Measurements from ENCODE around the gene REG1B.

Gene REG1B, protein sequence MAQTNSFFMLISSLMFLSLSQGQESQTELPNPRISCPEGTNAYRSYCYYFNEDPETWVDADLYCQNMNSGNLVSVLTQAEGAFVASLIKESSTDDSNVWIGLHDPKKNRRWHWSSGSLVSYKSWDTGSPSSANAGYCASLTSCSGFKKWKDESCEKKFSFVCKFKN

DNA sequence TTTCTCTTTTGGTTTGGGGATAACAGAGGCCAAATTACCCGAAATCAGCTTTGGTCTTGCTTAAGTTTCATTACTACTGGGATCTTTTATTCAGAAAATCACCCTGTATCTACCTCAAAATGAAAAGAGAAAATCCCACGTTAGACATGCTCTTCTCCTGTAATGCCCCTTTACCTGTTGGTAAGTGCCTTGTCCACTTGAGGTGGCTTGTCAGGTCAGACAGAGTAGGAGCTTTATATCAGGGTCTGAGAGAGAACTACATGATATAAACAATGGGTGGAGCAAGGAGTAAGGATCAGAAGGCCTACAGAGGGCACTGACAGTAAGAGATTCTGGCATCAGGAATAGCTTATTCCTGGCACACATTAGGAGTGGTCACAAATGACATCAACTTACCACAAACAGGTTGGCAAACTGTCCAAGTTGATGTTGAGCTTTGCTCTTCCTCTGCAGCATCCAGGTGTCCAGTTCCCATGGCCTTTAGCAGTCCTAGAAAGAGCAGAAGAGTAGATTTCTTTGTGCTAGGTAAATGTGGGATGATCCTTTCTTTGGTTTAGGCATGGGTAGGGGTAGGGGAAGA, at the start of gene REG1B:
Gene REG1B, minus strand, starts transcription at position 209 of the 580 bp plus-strand sequence. CDS start 381 bp downstream, outside the sequence.
- no peak for DNase-seq (ENCODE audit: low read depth)

DNA sequence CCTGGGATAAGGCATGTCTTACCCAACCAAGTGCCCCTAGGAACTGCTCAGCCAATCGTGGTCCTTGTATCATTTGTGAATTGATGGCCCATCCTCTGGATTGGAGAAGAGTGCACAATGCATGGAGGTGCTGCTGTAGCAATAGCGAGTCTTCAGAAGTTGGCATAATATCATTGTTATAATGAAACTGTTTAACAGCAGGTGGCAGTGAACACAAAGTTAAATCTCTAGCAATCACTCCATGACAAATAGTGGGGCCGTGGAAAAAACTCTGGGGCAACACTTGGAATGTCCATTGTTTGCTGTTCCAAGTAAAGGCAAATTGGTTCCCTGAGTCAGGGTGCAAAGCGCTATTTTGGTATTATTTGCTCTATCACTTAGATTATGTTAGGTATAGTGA, 43.9 kb upstream of the REG1B start:
- DNase-seq (ENCODE audit: low read depth), result no peak

DNA sequence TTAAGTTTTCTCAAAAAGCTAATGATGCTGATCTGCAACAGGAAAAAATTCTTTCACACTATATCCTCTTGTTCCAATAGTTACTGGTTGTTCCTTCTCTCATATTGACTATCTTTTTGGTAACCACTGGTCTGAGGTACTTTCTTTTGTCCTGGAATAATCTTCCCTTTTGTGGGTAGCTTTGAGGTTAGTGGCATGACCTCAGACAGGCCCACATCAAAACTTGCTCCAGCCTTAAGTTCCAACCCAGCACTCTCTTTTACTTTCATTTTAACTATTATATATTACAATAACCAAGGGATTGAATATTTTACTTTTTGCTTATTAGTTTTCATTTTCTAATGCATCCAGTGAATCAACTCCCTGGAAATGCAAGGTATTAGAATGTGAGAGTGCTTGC, 42.0 kb upstream of the REG1B start:
- no peak for DNase-seq (ENCODE audit: low read depth)

DNA sequence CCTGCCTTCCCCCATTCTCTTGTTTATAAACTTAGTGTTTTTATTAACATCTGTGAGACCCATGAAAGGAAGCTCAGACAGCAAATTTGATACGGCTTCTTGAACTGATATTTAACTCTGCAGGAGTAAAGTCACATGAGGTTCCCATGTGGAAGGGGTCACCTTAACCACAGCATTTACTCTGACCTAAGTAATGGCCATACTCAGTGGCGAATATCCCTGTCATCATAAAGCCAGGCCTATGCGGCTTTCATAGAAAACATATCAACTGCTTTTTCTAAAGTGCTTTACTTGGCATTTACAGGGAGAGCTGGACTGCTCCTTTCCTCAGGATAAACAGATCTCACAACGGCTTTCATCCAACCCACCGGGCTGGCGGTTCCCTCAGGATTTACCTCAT, 41.5 kb upstream of the REG1B start:
- no peak for DNase-seq (ENCODE audit: low read depth)

DNA sequence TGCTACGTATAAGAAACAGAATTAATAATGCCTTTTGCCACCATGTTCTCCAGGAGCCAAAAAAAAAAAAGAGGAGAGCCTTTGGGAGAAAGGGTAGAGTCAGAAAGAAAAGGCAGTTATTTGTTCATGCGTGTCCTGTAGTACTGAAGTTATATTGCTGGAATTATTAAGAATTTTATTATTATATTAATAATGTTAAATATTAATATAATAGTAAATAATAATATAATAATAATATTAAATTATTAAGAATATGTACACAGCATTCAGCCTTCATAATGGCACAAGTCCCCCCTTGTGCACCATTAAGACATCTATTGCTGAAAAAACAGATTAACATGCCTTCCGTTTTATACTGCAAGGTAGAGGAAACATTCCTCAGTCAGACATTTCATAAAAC, 40.6 kb upstream of the REG1B start:
- DNase-seq (ENCODE audit: low read depth), result no peak

DNA sequence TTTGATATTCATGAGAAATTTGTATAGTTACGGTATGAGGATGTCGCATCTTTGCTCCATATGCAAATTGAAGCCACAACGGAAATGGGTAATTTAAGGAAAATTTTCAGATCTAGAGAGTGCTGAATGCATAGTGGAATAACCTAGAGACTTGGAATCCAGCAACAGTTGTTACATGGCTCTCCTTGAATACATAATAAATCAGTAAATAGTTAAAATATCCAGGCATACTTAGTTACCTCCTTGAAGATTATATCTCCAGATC, 37.9 kb upstream of the REG1B start:
- no peak for DNase-seq (ENCODE audit: low read depth)

DNA sequence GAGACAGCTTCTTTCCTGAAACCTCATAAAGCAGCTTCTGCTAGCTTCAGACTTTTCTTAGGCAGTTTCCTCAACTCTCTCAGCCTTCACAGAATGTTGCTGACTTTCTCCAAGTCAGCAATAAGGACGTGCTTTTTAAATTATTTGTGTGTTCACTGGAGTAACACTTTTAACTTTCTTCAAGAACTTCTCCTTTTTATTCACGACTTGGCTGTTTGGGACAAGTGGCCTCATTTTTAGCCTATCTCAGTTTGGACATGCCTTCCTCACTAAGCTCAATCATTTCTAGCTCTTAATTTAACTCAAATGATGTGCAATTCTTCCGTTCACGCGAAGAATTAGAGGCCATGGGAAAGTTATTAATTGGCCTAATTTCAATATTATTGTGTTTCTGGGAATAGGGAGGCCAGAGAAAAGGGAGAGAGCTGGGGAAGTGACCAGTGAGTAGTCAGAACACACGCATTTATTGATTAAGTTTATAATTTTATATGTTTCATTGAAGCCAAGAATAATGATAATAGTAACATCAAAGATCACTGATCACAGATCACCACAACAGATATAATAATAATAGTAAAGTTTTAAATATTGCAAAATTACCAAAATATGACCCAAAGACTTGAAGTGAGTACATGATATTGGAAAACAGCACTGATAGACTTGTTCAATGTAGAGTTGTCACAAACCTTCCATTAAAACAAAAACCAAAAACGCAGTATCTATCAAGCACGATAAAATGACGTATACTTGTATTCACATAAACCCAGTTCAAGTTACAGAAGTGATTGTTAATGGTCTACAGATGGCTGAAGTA, 37.3 kb upstream of the REG1B start:
- no peak for DNase-seq (ENCODE audit: low read depth)

DNA sequence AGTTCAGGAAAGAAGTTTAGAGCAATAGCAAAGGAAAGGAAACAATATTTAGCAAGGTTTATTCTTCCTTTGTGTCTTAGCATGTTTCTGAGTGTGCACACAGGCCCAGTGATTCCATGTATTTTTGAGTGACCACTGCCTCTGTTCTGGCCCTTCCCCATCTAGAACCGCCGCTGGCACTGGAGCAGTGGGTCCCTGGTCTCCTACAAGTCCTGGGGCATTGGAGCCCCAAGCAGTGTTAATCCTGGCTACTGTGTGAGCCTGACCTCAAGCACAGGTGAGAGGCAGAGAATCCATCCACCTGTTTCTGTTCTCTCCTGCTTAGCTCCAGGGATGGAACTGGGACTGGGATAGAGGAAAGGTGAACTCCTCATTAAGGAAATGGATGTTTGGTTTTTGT, 34.9 kb upstream of the REG1B start:
- no peak for DNase-seq (ENCODE audit: low read depth)

DNA sequence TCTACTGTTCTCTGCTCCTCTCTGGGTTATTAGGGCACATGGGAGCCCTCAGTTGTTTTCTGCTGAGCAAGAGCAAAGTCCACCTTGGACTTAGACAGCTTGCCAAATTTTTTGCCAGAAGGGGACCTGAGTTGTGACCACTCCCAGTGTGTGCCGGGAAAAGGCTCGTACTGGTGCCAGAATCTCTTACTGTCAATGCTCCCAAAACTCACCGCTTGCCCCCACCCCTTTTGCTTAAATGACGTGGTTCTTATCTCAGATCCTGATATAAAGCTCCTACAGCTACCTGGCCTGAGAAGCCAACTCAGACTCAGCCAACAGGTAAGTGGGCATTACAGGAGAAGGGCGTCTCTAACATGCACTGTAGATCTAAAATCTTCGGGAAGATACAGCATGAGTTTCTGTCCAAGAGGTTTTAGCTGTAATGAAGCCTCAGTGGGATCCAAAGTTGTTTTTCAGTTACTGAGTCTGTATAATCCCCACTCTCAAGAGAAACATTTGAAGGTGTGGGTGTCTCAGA, 32.5 kb upstream of the REG1B start, which contains the start of gene REG1A:
Gene REG1A, plus strand, starts transcription at position 295 of the 520 bp plus-strand sequence. CDS start 374 bp downstream, outside the sequence.
- DNase-seq (ENCODE audit: low read depth), result no peak

DNA sequence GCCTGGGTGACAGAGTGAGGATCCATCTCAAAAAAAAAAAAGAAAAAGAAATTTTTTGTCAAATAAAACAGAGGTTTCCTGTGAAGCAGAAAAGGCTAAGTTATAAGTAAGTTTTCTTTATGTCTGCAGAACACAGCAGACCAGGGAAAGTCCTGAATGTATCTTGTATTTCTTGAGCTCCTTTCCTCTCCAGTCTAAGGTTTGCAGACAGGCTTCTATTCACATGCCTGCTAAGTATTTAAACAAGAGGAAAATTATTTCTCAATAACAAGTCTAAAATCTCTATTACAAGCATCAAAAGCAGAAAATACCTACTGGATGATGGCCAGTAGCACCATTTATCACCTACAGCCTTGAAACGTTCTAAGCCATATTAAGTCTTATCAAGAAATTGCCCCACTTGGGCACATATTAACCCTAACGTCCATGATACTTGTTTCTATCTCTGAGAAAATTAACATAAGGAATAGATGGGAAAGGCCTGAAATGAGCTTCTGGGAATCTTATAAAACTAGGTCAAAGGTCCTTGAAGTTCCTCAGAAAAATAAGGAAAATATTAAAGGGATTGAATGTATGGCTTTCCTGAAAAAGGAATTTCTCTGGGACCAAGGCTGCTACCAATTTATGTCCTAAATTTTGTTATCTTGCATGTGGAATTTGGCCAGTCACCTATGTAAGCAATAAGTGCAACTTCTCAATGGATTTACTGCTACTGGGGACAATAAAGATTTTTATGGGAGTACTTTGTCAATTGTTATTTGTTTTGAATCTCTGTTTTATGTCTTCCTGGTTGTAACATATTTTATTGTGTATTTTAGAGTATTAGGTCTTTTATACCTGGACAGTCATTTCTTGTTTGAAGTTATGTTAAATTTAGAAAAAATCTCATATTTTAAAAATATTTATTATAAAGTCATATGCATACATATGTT, 29.5 kb upstream of the REG1B start:
- DNase-seq (ENCODE audit: low read depth), result no peak

DNA sequence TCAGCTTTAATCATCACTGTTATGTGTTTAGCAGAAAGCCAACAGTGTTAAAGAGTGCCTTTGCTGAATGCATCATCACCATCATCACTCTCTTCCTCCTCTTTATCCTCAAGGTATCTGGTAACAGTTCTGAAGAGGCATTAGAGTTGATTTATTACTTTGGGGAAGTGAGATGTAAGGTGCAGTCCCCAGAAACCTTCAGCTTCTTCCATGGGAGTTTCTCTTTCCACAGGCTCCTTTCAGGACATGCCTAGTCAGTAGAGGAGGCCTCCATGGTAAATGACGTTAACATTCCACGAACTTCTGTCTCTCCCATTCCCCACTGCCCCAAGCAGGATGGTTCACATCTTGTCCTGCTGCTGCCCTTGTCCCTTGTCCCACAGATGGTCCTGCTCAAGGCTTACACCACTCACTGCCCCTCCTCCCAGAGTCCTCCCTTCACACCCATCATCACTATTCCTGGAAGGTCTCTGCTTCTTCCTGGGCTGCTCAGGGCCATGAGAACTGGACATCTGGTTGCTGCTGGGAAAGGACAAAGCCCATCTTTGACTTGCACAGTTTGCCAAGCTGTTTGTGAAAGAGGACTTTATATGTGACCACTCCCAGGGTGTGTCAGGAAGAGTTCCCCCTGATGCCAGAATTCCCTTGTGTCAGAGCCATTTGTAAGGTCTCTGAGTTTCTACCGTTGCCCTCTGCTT, 27.2 kb upstream of the REG1B start:
- DNase-seq (ENCODE audit: low read depth), result no peak

DNA sequence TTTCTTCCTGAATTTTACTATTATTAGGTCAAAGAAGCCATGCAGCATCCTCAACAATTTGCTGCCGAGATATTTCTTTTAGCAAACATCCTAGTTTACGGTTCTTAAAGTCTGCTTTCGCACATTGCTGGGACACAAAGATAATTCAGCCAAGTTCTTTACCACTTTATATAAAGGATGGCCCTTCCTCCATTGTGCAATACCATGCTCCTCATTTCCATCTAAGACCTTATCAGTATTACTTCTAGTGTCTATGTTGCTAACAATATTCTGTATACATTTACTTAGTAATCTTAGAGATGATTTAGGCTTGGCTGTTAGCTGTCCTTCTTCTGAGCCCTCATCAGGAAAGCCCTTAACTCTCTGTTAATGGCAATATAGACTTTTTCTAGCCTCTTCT, 24.5 kb upstream of the REG1B start:
- no peak for DNase-seq (ENCODE audit: low read depth)

DNA sequence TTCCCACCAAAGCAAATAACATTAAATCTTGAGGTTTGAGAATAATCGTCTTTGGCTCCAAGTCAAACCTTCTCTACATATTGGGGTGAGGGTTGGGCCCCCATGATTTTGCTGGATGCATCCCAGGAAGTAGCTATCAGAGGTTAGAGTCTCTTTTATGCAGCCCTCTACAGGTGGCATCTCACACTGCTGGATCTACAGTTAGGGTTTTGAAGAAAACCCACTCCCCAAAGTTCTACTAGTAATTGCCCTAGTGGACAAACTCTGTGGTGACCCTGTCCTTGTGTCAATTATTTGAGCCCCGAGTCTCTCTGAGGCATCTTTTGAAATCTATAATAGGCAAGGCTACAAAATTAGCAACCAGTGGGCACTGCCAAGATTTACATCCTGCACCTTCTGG, 17.5 kb upstream of the REG1B start:
- DNase-seq (ENCODE audit: low read depth), result no peak

DNA sequence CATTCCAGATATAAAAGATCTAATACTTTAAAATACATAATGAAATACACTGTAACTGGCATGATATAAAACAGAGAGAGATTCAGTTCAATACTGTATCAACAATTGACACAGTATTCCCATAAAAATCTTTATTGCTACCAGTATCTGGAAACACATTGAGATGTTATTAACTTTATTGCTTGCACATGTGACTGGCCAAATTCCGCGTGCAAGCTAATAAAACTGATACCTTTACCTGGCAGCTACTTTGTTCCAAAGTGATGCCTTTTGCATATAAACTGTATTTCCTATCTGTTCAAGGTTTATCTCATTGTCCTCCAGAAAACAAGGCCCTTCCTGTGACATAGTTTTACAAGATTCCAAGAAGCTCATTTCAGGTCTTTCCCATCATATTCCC, 15.4 kb upstream of the REG1B start:
- no peak for DNase-seq (ENCODE audit: low read depth)

DNA sequence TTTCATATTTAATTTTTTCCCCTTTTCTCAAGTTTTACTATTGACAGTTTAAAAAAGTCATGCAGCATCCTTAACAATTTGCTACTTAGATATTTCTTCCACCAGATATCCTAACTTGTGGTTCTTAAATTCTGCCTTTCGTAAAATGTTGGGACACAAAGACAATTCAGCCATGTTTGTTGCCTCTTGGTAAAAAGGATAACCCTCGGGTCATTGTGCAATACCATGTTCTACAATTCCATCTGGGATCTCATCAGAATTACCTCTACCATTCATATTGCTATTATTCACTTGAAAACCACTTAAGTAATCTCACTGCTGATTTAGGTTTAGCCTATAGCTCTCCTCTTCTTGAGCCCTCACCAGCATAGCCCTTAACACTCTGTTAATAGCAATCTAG, 13.2 kb upstream of the REG1B start:
- no peak for DNase-seq (ENCODE audit: low read depth)

DNA sequence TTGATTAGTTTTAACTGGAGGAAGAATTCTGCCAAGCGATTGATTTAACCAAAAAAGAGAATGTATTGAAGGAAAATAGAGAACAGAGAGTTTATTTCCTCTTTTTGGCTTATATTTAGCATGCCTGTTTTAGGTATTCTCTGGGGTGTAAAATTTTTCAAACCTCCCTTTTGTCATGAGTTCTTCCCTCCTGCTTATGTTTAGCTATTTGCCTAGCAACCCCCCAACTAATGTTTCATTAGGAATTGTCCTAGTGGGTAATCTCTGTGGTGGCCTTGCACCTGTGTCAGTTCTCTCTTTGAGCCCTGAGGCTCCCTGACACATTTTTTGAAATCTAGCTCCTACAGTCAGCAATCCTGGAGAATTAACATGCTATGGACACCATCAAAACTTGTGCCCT, 12.5 kb upstream of the REG1B start:
- no peak for DNase-seq (ENCODE audit: low read depth)

DNA sequence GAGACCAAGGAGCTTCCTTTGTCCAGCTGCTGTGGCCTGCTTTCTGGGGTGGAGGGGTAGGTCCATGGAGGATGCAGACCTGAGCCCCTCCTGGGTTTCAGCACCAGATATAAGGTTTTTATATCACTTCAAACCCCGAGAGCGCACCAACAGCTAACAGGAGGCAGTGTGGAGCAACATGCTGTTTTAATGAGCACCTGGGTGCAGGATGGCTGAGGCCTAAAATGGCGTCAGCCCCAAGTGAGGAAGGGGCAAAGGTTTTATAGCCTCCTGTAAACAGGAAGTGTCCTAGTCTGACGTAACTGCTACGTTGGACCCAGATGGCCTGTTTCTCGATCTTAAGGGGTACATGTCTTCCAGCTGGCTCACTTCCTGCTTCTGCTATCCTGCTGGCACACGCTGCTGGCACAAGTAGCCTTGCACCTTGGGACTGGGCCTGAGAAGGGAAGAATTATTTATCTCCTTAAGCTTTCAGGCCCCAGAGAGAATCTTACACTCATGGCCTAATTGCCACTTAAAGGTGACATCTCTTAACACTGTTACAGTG, 11.4 kb upstream of the REG1B start:
- DNase-seq (ENCODE audit: low read depth), result no peak

DNA sequence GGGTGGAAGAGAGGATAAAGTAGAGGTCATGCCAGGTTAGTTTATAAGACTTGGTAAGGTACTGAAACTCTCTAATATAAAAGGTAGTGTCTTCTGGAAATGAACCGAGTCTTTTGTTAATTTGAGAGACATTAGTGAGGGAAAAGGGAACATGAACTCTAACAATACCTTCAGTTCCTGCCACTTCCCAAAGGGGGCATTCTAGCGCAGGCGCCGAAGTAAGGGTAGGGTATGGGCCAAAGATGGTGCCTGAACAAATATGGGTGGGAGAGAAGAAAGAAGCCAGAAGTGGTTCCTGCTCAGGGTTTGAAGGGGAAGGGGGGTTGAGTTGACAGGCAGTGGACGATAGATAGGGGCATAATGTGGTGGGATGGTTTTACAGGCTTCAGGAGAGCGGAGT, 10.1 kb upstream of the REG1B start:
- DNase-seq (ENCODE audit: low read depth), result no peak

DNA sequence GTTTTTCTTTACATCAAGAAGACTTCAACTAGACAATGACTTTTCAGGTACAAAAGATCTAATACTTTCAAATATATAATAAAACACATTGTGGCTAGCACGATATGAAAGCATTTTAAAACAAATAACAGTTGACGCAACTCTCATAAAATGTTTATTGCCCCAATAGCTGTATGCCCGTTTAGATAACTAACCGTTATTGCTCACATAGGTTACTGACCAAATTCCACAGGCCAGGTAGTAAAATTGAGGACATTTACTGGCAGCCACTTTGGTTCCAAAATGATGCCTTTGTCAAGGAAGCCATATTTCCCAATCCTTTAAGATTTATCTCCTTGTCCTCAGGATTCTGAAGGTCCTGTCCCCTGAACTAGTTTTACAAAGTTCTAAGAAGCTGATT, 2.9 kb upstream of the REG1B start:
- no peak for DNase-seq (ENCODE audit: low read depth)

DNA sequence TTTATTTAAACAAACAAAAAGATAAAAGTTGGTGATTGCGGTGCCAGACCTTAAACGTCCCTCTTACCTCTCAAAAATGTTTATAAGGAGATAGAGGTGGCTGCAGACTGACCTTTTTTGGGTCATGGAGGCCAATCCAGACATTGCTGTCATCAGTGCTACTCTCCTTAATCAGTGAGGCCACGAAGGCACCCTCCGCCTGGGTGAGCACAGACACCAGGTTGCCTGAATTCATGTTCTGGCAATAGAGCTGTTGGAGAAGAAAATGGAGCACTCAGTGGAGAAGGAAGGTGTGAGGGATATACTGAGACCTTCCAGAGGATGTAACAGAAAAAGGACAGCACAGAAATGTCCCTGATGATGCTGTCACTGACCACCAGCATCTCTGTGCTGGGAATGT, 1.5 kb downstream of the REG1B start:
- DNase-seq (ENCODE audit: low read depth), result no peak

DNA sequence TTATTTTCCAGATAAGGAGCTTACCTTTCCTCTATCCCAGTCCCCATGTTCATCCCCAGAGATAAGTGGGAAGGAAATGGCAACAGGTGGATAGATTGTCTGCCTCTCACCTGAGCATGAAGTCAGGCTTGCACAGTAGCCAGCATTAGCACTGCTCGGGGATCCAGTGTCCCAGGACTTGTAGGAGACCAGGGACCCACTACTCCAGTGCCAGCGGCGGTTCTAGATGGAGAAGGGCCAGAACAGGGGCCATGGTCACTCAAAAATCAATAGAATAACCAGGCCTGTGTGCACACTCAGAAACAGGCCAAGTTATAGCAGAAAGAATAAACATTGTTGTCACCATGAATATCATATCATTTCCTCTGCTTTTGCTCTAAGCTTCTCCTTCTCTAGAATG, 2.4 kb downstream of the REG1B start:
- DNase-seq (ENCODE audit: low read depth), result no peak

Measured in stimulated activated CD8-positive, alpha-beta memory T cell treated with anti-CD3 and anti-CD28 coated beads, Interleukin-12 subunit alpha, Interleukin-12 subunit beta, amount 100 ng/mL, for 4 hours (primary cell).